GM20431 (cell line): Measurements from ENCODE around the gene TMEM151B.
"Not testable (repeated sequence)": the region's sequence is repeated elsewhere in the genome, so short reads cannot be mapped to it uniquely, and the experiment has no call there.

Experiments
- in situ Hi-C: fragments of 300-500 bp; cut with MseI, MboI; formaldehyde crosslinking; loops from one replicate; pipeline ENCODE4 v1.15.0; 2020; ENCODE audit warnings: low sequenced_read_pairs; ENCODE audit not compliant: unreplicated experiment

Gene TMEM151B

DNA sequence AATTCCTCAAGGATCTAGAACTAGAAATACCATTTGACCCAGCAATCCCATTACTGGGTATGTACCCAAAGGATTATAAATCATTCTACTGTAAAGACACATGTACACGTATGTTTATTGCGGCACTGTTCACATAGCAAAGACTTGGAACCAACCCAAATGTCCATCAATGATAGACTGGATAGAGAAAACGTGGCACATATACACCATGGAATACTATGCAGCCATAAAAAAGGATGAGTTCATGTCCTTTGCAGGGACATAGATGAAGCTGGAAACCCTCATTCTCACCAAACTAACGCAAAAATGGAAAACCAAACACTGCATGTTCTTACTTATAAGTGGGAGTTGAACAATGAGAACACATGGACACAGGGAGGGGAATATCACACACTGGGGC lies 76.6 kb downstream of the TMEM151B start:
- in situ Hi-C loops, result loop anchor here (25.0 kb wide), 1 partner anchor 185 kb away; the partner anchor contains the start of gene CAPN11

DNA sequence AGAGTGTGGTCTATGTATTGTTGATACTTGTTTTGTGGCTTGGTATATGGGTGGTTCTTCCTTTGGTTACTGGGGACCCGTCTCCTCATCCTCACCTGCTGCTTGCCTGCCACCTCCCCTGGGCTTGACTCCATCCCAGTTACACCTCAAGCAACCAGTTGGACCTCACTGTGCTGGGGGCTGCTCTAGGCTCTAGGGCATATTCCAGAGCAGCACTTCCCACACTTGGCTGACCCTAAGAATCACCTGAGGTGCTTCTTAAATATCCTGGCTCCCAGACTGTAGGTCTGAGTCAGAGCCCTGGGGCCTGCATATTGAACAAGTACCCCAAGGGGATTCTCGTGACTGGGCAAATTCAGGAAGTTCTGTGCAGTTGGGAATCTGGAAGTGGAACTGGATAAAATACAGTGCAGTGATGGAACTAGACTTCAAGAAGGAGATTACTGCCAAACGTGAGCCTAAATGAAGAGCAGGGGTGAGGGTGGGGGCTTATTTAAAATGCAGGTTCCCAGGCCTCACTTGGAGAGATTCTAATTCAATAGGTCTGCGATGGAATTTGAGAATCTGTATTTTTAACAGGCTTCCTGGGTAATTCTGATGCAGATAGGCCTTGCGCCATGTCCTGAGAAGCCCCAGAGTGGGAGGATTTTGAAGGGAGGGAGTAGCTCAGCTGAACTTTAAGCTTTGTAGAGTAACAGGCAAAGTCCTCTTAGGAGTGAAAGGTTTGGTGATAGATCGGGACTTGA lies 79.8 kb downstream of the TMEM151B start:
- in situ Hi-C loops, result loop anchor here (25.0 kb wide), 1 partner anchor 188 kb away; the partner anchor contains the start of gene CAPN11

- in situ Hi-C loops, result not testable (repeated sequence)
Measured at GRCh38 chr6:44350650-44350994, 80.4 kb downstream of the TMEM151B start.

- in situ Hi-C loops, result no loop called here
Measured at GRCh38 chr6:44352259-44352658, 82.0 kb downstream of the TMEM151B start.

DNA sequence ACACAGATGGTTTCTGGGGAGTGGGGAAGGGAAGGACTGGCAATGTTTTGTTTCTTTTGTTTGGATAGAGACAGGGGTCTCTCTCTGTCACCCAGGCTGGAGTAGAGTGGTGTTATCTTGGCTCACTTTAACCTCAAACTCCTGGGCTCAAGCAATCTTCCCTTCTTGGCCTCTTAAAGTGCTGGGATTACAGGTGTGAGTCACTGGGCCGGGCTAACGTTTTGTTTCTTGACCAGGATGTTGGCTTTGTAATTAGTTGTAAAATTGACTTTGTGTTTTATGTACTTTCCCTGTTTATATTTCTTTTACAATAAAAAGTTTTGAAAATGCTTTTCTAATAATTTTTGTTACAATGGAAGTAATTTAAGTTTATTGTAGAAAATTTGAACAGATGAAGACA lies 83.1 kb downstream of the TMEM151B start:
- in situ Hi-C loops, result no loop called here

DNA sequence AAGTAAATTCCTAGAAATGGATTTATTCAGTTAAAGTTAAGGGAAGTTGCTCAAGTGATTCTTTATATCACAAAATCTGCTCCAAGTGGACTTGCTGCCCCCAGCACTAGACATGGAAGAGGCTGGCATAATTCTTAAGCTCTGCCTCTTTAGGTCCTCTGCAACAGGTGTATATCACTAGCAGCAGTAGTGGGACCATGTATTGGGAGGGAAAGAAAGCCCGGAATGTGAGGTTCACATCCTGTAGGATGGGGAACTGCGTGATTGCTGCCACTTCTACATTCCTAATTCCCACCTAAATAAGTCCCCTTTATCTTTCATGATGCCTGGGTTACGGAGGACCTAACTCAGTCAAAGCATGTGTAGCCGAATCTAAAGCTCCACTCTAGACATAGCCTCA lies 85.4 kb downstream of the TMEM151B start:
- in situ Hi-C loops, result no loop called here

- in situ Hi-C loops, result no loop called here
Measured at GRCh38 chr6:44356487-44356886, 86.2 kb downstream of the TMEM151B start.
